Caco-2 (cell line): Measurements from ENCODE around the gene HASPIN. TPM values are rescaled to one million over a fixed set of nuclear protein-coding genes. Genes with fewer than 3 reads are reported as not detected.

ENCODE experiments used
- BruUV-seq: library from RNA; stranded (reverse); fragments of 400-500 nt; replicated peaks from 2 replicates; lab custom pipeline; 2021; lab: Mats Ljungman, UMichigan
- CTCF ChIA-PET: fragments of 300-600 bp; sonication (Branson Sonifier 250); formaldehyde crosslinking; loops from one replicate; lab custom pipeline; 2022; ENCODE audit warnings: antibody characterized with exemption; lab: Charles Lee
- POLR2A ChIA-PET: fragments of 300-600 bp; sonication (Branson Sonifier 250); formaldehyde crosslinking; loops from one replicate; lab custom pipeline; 2022; ENCODE audit warnings: antibody characterized with exemption; lab: Charles Lee
- DNase-seq, 2 experiments: peaks; one replicate each; pipeline versions ENCODE4 v3.0.0 to v3.0.0-alpha.2; 2020 to 2022
- H3K27me3 ChIP-seq: replicated peaks from 2 replicates; pipeline ENCODE4 v1.6.0; 2011; ENCODE audit warnings: low read length; ENCODE audit not compliant: control insufficient read depth, insufficient read depth
- H3K36me3 ChIP-seq: 2 replicates; pipeline ENCODE4 v1.5.1; 2011; ENCODE audit warnings: low read length; ENCODE audit not compliant: control insufficient read depth, insufficient read depth
- H3K4me1 ChIP-seq: fragments of 250-450 bp; sonication (Bioruptor Pico); 2 replicates; pipeline ENCODE4 v1.5.1; 2020; ENCODE audit warnings: mild to moderate bottlenecking
- H3K4me3 ChIP-seq: 2 replicates; pipeline ENCODE4 v1.5.1; 2011; ENCODE audit warnings: low read depth, mild to moderate bottlenecking, control low read depth, low read length
- H3K9me3 ChIP-seq: fragments of 250-450 bp; sonication (Bioruptor Pico); 2 replicates; pipeline ENCODE4 v1.5.1; 2020; ENCODE audit warnings: mild to moderate bottlenecking, moderate library complexity
- H3K27ac Mint-ChIP-seq: one replicate; pipeline ENCODE4 v1.8.0; 2022; ENCODE audit warnings: mixed read lengths; ENCODE audit not compliant: unreplicated experiment
- H3K27me3 Mint-ChIP-seq: one replicate; pipeline ENCODE4 v1.8.0; 2022; ENCODE audit warnings: mixed read lengths; ENCODE audit not compliant: insufficient read depth, unreplicated experiment
- H3K36me3 Mint-ChIP-seq: one replicate; pipeline ENCODE4 v1.8.0; 2022; ENCODE audit warnings: mild to moderate bottlenecking, mixed read lengths; ENCODE audit not compliant: insufficient read depth, unreplicated experiment
- H3K4me1 Mint-ChIP-seq: one replicate; pipeline ENCODE4 v1.8.0; 2022; ENCODE audit warnings: low read depth, mixed read lengths; ENCODE audit not compliant: unreplicated experiment
- H3K4me3 Mint-ChIP-seq: one replicate; pipeline ENCODE4 v1.8.0; 2022; ENCODE audit warnings: mild to moderate bottlenecking, moderate library complexity, mixed read lengths; ENCODE audit not compliant: unreplicated experiment
- H3K9me3 Mint-ChIP-seq: one replicate; pipeline ENCODE4 v1.8.0; 2022; ENCODE audit warnings: mixed read lengths; ENCODE audit not compliant: unreplicated experiment
- CTCF ChIP-seq, 2 experiments: fragments of 200-600 bp in 1 of 2; IDR thresholded peaks; 1 replicate in 1 of 2; 2 replicates in 1 of 2; pipeline versions ENCODE4 v1.5.1 to v1.8.0; 2011 to 2022; ENCODE audit warnings: antibody characterized with exemption in 1 of 2, control low read depth in 1 of 2, inconsistent platforms in 1 of 2, low read depth in 1 of 2, low read length in 1 of 2, mild to moderate bottlenecking in 1 of 2, moderate library complexity in 1 of 2; ENCODE audit not compliant: insufficient read depth in 1 of 2, severe bottlenecking in 1 of 2, unreplicated experiment in 1 of 2
- intact Hi-C: fragments of 100-400 bp; cut with micrococcal nuclease; formaldehyde crosslinking; loops from one replicate; pipeline ENCODE4 v1.10.0; 2022; ENCODE audit not compliant: unreplicated experiment
- total RNA-seq: library from RNA; stranded (reverse); gene quantifications from 2 replicates; pipeline ENCODE4 v1.2.3, GENCODE V29; 2022

Gene HASPIN
- total RNA-seq, 1 experiment from 2014 or later, result 9.5 TPM

- ChIA-PET POLR2A (no interaction called here), CTCF (no interaction called here)
- H3K4me3 Mint-ChIP-seq, result no peak overlapping the region
- Histone ChIP-seq H3K27me3 (no peaks in the 10 kb centered on the region), H3K4me1 (no peaks in the 10 kb centered on the region), H3K36me3 (no peaks in the 10 kb centered on the region), H3K9me3 (no peaks in the 10 kb centered on the region), H3K4me3 (no peak overlapping the region)
- H3K9me3 Mint-ChIP-seq, result no peaks in the 10 kb centered on the region
- no peak overlapping the region for H3K27ac Mint-ChIP-seq
- no peak for TF ChIP-seq CTCF (IDR thresholded peaks at IDR 0.05; ENCODE audit: insufficient read depth in 1 of 2, low read depth in 1 of 2, low read length in 1 of 2, severe bottlenecking in 1 of 2, unreplicated experiment in 1 of 2)
- BruUV-seq, result no TSS peak
- no peak for DNase-seq
- no peaks in the 10 kb centered on the region for H3K4me1 Mint-ChIP-seq
- intact Hi-C loops, result no loop called here
- no peaks in the 10 kb centered on the region for H3K36me3 Mint-ChIP-seq
- no peaks in the 10 kb centered on the region for H3K27me3 Mint-ChIP-seq
Measured at GRCh38 chr17:3740611-3741073, 16.9 kb downstream of the HASPIN start.

- no peak for DNase-seq
- no peak for TF ChIP-seq CTCF (IDR thresholded peaks at IDR 0.05; ENCODE audit: insufficient read depth in 1 of 2, low read depth in 1 of 2, low read length in 1 of 2, severe bottlenecking in 1 of 2, unreplicated experiment in 1 of 2)
- H3K27ac Mint-ChIP-seq, result no peak overlapping the region
- H3K27me3 ChIP-seq, result no peaks in the 10 kb centered on the region
- CTCF ChIA-PET, result no interaction called here
- intact Hi-C loops, result no loop called here
- no peaks in the 10 kb centered on the region for H3K36me3 ChIP-seq
- H3K27me3 Mint-ChIP-seq, result no peaks in the 10 kb centered on the region
- POLR2A ChIA-PET, result interaction anchor here (0.7 kb wide), 1 partner anchor 48 kb away, joined by 10 read pairs; the partner anchor contains the start of gene P2RX5
- H3K4me1 Mint-ChIP-seq, result peaks cover 5% of the 10 kb centered on the region
- H3K4me3 ChIP-seq, result no peak overlapping the region
- no peak overlapping the region for H3K4me3 Mint-ChIP-seq
- BruUV-seq, result no TSS peak
- H3K9me3 Mint-ChIP-seq, result no peaks in the 10 kb centered on the region
- no peaks in the 10 kb centered on the region for H3K4me1 ChIP-seq
- no peaks in the 10 kb centered on the region for H3K36me3 Mint-ChIP-seq
- H3K9me3 ChIP-seq, result no peaks in the 10 kb centered on the region
Measured at GRCh38 chr17:3744014-3744413, 20.3 kb downstream of the HASPIN start.

GRCh38 chr17:3745071-3745470 is 21.4 kb downstream of the HASPIN start:
- Mint-ChIP-seq H3K9me3 (no peaks in the 10 kb centered on the region), H3K4me3 (no peak overlapping the region), H3K27me3 (no peaks in the 10 kb centered on the region), H3K27ac (no peak overlapping the region), H3K36me3 (no peaks in the 10 kb centered on the region), H3K4me1 (peaks cover 6% of the 10 kb centered on the region)
- H3K4me1 ChIP-seq, result no peaks in the 10 kb centered on the region
- intact Hi-C loops, result no loop called here
- no peak for TF ChIP-seq CTCF (IDR thresholded peaks at IDR 0.05; ENCODE audit: insufficient read depth in 1 of 2, low read depth in 1 of 2, low read length in 1 of 2, severe bottlenecking in 1 of 2, unreplicated experiment in 1 of 2)
- BruUV-seq, result no TSS peak
- CTCF ChIA-PET, result no interaction called here
- no peaks in the 10 kb centered on the region for H3K36me3 ChIP-seq
- DNase-seq, result no peak
- no peaks in the 10 kb centered on the region for H3K27me3 ChIP-seq
- POLR2A ChIA-PET, result no interaction called here
- no peaks in the 10 kb centered on the region for H3K9me3 ChIP-seq
- H3K4me3 ChIP-seq, result no peak overlapping the region
